GM21529 (cell line): ENCODE measurements around the gene LBX2.

Source experiments
- ATAC-seq: cut with Tn5 transposase; IDR thresholded peaks from one replicate; pipeline ENCODE4 v1.9.1; 2021; ENCODE audit not compliant: unreplicated experiment

Gene LBX2

GRCh38 chr2:74499267-74499939 lies at the start of gene LBX2:
TSS of gene LBX2 (minus strand) at chr2:74499603. CDS start at chr2:74499537, 66 bp downstream.
- ATAC-seq = no peak

DNA sequence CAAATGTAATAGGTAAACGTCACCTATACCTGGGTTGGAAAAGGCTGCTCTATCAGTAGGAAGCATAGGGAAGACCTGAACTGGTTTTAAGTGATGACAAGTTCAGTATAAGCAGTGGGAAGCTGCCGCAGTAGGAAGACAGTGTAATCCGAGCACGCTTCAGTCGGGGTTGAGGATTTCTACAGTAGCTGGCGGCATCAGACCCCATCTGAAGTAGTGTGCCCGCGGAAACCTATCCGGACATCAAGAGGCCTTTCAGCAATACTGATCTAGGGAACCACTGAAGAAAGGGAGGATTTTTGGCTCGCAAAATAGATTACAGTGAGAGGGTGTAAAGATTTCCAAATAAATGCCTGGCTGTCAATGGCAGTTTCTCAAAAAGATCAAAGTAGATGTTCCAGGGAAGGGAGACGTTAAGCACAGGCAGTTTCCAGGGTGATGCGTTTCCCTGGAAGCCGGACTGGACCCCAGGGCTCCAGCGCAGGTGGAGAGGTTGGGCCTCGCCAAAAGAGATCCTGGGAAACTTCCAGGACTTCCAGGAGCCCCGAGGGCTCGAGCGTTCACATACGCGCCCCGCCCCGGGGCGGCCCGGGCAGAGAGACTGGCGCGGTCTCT lies 49.0 kb upstream of the LBX2 start:
- no peak for ATAC-seq

DNA sequence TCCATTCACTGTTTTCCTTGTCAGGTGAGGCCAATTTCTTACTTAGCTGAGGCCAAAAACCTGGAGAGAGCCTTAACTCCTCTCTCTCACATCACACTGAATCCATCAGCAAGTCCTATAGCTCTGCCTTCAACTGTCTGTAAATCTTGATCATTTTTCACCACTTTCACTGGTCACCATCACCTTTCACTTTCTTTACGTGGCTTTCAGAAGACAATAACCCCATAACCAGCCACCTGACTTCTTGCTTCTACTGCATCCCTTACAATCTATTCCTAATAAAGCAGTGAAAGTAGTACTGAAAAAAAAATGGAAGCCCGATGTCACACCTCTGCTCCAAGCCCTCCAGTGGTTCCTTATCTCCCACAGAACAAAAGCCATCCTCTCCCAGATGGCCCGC lies 46.6 kb upstream of the LBX2 start:
- no peak for ATAC-seq

DNA sequence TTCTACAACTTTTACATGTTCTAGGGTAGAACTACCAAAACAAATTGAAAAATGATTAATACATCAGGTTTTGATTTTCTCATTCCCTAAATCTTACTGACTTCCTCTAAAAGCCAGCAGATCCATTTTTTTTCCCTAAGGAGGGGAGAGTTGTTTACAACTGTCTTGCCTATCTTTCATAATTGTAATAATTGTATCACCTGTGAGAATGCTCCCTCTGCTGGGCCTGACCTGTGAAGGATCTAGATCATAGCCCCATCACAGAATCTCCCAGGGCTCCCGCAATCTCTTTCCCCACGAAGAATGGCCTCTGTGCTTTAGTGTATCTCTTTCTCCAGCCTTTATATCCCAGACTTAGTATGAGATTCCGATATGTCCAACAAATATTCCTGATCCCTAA lies 45.2 kb upstream of the LBX2 start:
- ATAC-seq = no peak

DNA sequence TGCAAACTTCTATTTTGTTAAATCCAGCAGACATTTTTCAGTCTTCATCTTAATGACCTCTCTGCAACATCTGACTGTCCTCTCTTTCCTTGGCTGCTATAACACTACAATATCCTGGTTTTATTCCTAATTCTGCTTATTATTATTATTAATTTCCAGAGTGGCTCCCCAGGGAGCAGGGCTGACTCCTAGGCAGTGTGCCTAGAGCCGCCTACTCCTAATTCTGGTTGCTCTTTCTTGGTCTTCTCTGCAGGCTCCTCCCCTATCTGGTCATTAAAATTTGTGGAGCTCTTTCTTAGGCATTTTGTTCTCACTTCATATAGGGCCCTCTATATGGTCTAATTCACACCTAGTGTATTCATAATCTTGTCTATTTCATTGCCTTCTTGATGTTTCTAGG lies 43.6 kb upstream of the LBX2 start:
- ATAC-seq = no peak

GRCh38 chr2:74540291-74540690 lies 40.9 kb upstream of the LBX2 start:
- ATAC-seq = no peak

DNA sequence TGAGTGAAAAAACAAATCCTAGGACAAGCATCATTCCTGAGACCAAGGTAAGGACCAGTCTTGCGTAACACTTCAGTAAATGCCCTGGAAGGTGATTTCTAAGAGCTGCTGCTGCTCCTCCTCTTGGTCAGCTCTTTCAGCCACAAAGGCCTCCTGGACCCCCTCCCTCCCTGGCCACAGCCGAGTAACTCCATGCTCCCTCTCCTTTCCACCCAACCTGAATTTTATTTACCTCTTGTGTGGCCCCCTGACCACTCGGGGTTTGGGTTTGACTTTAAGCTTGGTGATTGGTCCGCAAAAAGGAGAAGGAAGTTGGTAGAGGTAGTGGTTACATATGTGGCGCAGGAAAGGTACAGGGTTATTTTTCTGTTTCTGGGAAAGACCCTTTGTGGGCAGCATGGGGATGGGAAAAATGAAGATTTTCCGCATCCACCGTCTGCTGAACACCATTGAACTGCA lies 39.5 kb upstream of the LBX2 start:
- ATAC-seq = no peak

GRCh38 chr2:74537140-74537539 lies 37.7 kb upstream of the LBX2 start:
- ATAC-seq = no peak

DNA sequence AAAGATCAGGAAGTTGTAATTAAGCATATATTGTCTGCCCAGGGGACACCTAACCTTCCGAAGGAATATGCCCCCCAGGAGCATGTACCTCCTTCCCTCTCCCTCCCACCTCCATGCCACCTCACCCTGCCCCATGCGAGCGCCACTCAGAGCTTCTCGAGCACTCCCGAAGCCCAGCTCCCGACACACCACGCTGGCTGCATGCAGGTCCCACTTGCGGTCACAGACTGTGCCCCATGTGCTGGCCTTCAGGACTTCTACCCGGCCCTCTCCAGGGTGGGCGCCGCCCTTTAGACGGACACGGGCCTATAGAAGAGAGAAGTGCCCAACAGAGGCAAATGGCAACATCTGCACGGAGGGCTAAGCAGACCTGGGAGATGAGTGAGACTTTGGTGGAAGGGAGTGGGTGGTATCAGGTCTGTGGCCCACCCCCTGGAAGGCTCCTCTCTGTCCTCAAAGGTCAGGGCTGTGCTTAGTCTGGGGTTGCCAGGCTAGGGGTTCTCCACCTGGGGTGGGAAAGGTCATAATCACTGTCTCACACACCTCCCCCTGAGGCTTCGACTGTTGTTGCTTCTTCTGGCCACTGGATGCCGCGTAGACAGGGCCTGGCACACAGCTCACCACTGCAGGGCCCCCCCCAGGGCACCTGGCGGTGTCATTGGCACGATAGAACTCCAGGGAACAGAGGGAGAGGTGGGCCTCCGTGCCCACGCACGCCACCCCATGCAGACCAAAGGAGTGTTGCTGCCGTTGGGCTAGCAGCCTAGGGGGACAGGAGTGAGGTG lies 37.0 kb upstream of the LBX2 start:
- no peak for ATAC-seq

DNA sequence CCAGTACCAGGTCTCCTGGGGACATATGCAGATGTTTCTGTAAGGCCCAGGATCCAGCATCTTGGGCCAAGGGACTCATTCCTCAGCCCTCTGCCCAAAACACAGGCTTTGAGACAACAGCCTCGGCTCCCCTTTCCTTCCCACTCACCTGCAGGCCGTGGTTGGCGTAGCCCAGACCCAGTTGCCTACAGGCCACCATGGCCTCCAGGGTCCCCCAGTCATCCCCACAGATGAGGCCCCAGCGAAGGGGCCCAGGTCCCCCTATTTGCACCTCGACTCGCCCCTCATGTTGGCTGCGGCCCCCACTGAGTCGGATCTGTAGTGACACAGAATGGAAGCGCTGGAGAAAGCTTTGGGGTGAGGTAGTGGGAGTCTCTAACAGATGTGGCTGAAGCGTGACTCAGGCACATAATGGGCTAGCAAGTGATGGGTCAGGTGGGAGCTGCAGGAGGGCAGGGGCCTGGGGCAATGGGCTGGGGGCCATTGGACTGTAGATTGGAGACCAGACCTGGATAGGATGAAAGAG lies 36.1 kb upstream of the LBX2 start:
- no peak for ATAC-seq

DNA sequence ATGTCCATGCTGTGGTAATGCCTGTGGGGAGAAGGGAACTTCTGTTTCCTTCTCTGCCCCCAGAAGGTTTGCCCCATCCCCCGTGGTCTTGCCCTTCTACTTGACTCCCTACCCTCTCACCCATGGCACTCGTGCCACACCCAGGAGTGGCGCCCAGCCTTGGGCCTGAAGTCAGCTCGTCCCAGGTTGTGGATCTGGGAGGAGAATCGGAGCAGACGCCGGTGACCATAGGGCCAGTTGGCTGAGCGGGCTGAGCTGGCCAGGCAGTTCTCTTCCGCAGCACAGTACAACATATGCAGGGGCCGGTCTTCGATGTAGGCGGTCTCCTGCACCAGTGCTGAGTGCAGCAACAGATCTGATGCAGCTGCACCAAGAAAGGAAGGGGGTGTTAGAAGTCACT lies 35.0 kb upstream of the LBX2 start:
- ATAC-seq = no peak

DNA sequence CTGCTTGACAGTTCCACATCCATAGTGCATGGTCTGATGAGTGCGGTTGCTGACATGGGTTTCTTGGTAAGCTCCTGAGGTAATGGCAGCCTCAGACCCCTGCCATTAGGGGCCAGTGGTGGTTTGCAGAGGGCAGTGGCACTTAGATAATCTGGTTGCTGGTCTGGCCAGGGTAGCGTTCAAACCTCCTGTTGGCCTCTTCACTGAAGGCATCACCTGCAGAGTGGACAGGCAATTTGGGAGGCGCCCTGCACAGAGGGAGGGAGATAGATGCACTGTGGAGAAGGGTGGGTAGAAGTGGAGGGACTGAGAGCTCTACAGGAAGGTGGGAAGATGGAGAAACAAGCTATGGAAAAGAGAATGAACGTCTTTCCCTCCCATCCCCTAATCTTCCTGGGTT lies 34.1 kb upstream of the LBX2 start:
- ATAC-seq = no peak

- ATAC-seq = no peak
Measured at GRCh38 chr2:74532222-74532621, 32.8 kb upstream of the LBX2 start.

DNA sequence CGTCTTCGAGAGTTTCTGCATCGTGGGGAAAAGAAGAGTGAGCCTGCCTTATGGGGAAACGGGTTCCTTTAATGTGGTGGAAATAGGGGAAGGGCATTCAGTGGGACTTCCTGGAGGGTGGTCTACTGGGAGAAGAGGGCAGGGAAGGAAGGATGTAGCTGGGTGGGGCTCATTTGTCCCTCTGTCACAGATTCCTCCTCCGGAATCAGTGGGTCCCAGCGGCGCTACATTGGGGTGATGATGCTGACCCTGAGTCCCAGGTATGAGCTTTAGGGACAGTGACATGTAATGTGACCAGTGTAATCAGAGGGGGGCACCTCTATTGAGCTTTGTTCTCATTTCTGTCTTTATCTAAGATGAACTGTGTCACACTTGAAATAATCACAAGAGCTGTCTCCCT lies 32.3 kb upstream of the LBX2 start:
- no peak for ATAC-seq

DNA sequence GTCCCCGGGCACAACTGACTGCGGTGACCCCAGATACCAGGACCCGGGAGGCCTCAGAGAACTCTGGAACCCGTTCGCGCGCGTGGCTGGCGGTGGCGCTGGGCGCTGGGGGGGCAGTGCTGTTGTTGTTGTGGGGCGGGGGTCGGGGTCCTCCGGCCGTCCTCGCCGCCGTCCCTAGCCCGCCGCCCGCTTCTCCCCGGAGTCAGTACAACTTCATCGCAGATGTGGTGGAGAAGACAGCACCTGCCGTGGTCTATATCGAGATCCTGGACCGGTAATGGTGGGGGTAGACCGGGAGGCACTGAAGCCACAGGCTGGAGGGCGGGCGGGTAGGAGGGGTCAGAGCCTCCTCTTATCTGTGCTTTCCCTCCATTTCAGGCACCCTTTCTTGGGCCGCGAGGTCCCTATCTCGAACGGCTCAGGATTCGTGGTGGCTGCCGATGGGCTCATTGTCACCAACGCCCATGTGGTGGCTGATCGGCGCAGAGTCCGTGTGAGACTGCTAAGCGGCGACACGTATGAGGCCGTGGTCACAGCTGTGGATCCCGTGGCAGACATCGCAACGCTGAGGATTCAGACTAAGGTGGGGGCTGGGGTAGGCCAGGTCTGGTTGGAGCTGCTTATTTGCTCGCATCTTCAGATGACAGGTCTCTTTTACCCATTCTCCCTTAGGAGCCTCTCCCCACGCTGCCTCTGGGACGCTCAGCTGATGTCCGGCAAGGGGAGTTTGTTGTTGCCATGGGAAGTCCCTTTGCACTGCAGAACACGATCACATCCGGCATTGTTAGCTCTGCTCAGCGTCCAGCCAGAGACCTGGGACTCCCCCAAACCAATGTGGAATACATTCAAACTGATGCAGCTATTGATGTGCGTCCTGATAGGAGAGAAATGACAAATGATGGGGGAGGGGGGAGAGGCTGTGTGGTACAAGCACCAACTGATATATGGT lies 31.1 kb upstream of the LBX2 start:
- ATAC-seq = peak; percentile 31

DNA sequence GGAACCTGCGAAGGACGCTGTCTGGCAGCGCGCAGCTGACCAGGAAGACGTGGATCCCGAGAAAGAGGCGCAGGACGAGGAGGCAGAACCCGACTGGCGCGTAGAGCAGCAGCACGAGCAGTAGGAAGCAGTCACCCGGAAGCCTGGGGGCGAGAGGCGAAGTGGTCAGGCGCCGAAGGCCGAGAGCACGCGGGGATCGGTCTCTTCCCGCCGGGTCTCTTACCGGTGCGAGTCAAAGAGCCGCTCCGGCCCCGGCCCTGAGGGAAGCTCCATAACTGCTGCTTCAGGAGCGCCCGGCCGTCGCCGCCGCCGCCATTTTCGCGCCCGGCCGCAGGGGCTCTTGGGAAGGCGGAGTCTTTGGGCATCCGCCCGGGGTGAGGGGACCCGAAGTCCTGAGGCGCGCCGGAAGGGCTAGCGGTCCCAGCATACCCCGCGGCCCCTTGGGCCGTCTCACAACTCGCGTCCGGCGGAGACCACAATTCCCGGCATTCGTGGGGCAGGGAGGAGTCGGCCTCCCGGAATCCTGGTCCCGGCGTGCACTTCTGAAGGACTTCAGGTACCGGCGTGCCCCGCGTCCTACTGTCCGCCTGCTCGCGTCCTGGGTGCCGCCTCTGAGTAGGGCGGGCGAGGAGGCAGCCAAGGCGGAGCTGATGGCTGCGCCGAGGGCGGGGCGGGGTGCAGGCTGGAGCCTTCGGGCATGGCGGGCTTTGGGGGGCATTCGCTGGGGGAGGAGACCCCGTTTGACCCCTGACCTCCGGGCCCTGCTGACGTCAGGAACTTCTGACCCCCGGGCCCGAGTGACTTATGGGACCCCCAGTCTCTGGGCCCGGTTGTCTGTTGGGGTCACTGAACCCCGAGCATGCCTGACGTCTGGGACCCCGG lies 30.2 kb upstream of the LBX2 start, which contains the start of the genes AUP1 and HTRA2:
AUP1 (minus strand) TSS at position 350 of the 882 bp plus-strand sequence; CDS start at position 273, 77 bp downstream.
HTRA2 (plus strand) TSS at position 577 of the 882 bp plus-strand sequence; CDS start at position 651, 74 bp downstream.
- ATAC-seq = peak; percentile 79

GRCh38 chr2:74528600-74529356 lies 29.4 kb upstream of the LBX2 start:
- ATAC-seq = peak; percentile 8

GRCh38 chr2:74527741-74528140 lies 28.3 kb upstream of the LBX2 start:
- ATAC-seq = no peak
